ENCODE data around the gene COG2.
"Not testable (repeated sequence)": the region's sequence is repeated elsewhere in the genome, so short reads cannot be mapped to it uniquely, and the experiment has no call there.

COG2 gene

GRCh38 chr1:230626232-230626631 is 16.0 kb upstream of the COG2 start:
- no peak for DNase-seq

GRCh38 chr1:230627767-230628166 is 14.5 kb upstream of the COG2 start:
- DNase-seq = no peak

- DNase-seq = no peak
Measured at GRCh38 chr1:230629511-230629910, 12.8 kb upstream of the COG2 start.

GRCh38 chr1:230631477-230631876 is 10.8 kb upstream of the COG2 start:
- DNase-seq = no peak

- DNase-seq = peak; percentile 69
Measured at GRCh38 chr1:230632273-230632873, 9.9 kb upstream of the COG2 start.

- no peak for DNase-seq
Measured at GRCh38 chr1:230633469-230633868, 8.8 kb upstream of the COG2 start.

- no peak for DNase-seq
Measured at GRCh38 chr1:230634384-230634783, 7.9 kb upstream of the COG2 start.

GRCh38 chr1:230636575-230637148 is 5.6 kb upstream of the COG2 start:
- no peak for DNase-seq

- DNase-seq = no peak
Measured at GRCh38 chr1:230639714-230640209, 2.5 kb upstream of the COG2 start.

- DNase-seq = no peak
Measured at GRCh38 chr1:230641346-230641745, 935 bp upstream of the COG2 start.

GRCh38 chr1:230641900-230642262 is 400 bp upstream of the COG2 start:
- no peak for DNase-seq

GRCh38 chr1:230643908-230644307 is 1.6 kb downstream of the COG2 start:
- no peak for DNase-seq

- DNase-seq = no peak
Measured at GRCh38 chr1:230646710-230647302, 4.5 kb downstream of the COG2 start.

GRCh38 chr1:230647321-230647720 is 5.0 kb downstream of the COG2 start:
- no peak for DNase-seq

GRCh38 chr1:230648114-230648513 is 5.8 kb downstream of the COG2 start:
- DNase-seq = no peak

GRCh38 chr1:230650300-230650699 is 8.0 kb downstream of the COG2 start:
- DNase-seq = no peak

- no peak for DNase-seq
Measured at GRCh38 chr1:230651235-230651634, 9.0 kb downstream of the COG2 start.

- not testable (repeated sequence) for DNase-seq
Measured at GRCh38 chr1:230656719-230657118, 14.4 kb downstream of the COG2 start.

- DNase-seq = not testable (repeated sequence)
Measured at GRCh38 chr1:230658103-230658502, 15.8 kb downstream of the COG2 start.

- DNase-seq = no peak
Measured at GRCh38 chr1:230658691-230659090, 16.4 kb downstream of the COG2 start.

- no peak for DNase-seq
Measured at GRCh38 chr1:230661976-230662375, 19.7 kb downstream of the COG2 start.

GRCh38 chr1:230668227-230668626 is 25.9 kb downstream of the COG2 start:
- DNase-seq = no peak

GRCh38 chr1:230669543-230669942 is 27.3 kb downstream of the COG2 start:
- DNase-seq = no peak

GRCh38 chr1:230674581-230674980 is 32.3 kb downstream of the COG2 start:
- DNase-seq = no peak

GRCh38 chr1:230677200-230677599 is 34.9 kb downstream of the COG2 start:
- DNase-seq = no peak
